ENCODE data around the gene KCNQ1. TPM values are rescaled to one million over a fixed set of nuclear protein-coding genes. Genes with fewer than 3 reads are reported as not detected.
A peak's percentile ranks its signal among the peaks of the same experiment; 100 is the strongest.

KCNQ1 gene
- total RNA-seq, 1 donor from 2014 or later, result 4.8 TPM

DNA sequence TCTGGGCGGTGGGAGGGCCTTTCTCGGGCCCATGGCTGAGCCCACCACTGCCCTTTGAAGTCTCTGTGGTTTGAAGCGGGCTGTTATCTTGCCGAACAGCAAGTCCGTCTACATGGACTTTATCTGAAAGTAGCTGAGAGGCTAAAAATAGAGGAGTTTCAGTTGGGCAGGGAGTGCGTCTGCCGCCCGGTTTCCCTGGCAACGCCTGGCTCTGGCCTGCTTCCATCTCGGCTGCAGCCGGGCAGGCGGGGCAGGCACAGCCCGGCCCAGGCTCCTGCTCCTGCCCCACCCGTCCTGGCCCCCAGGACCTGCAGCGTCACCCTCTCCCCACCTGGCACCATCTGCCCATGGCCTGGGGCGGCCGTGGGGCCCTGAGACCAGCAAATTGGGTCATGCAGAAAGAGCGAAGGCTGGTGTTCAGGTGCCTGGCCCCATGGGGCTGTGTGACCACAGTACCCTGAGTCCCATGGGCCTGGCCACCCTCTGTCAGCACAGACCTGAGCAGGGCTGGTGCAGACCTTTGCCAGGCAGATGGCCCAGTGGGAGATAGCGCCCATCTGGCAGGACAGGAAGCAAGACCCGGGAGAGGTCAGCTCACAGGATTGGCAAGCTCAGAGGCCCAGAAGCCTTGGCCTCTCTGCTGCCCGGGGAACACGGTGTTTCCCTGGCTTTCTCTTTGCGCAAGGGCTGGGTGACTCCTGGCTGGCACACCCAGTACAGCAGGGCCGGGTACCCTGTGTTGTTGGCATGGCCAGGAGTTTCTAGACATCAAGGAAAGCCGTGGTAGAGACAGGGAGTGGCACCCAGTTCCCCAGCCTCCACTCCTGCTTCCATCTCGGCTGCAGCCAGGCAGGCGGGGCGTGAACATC is 334.1 kb downstream of the KCNQ1 start:
- Mint-ChIP-seq H3K9me3 (peaks cover 5% of the 10 kb centered on the region), H3K36me3 (no peaks in the 10 kb centered on the region), H3K27ac (no peak overlapping the region), H3K27me3 (no peaks in the 10 kb centered on the region), H3K4me1 (ENCODE audit: unreplicated experiment) (peaks cover 9% of the 10 kb centered on the region), H3K4me3 (no peak overlapping the region)
- DNase-seq (ENCODE audit: extremely low spot score, unreplicated experiment), result peak; percentile 70
- TF ChIP-seq CTCF (conservative IDR thresholded peaks at IDR 0.05), result no peak

DNA sequence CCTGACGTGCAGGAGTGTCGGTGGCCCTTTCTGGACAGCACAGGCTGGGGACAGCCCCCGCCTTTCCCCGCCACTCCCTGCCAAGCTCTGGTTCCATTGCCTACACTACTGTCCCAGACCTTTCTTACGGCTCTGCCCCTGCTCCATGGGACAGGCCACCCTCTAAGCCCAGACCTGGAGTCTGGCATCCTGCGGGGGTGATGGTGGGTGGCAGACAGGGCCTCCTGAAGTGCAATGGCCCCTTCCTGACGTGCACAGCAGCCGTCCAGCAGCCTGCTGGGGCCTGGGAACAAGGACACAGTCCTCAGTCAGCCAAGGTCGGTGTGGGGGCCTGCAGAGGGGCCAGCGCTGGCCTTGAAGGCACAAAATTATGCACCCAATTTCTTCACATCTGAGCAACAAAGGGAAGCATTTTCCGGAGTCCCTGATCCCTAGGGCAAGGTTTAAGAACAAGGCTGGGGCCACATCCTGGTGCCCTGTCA is 334.7 kb downstream of the KCNQ1 start:
- peaks cover 5% of the 10 kb centered on the region for H3K9me3 Mint-ChIP-seq
- H3K4me3 Mint-ChIP-seq, result no peak overlapping the region
- no peak overlapping the region for H3K27ac Mint-ChIP-seq
- H3K27me3 Mint-ChIP-seq, result no peaks in the 10 kb centered on the region
- H3K4me1 Mint-ChIP-seq (ENCODE audit: unreplicated experiment), result peaks cover 9% of the 10 kb centered on the region
- DNase-seq (ENCODE audit: extremely low spot score, unreplicated experiment), result peak; percentile 63
- no peak for TF ChIP-seq CTCF (conservative IDR thresholded peaks at IDR 0.05)
- H3K36me3 Mint-ChIP-seq, result no peaks in the 10 kb centered on the region

DNA sequence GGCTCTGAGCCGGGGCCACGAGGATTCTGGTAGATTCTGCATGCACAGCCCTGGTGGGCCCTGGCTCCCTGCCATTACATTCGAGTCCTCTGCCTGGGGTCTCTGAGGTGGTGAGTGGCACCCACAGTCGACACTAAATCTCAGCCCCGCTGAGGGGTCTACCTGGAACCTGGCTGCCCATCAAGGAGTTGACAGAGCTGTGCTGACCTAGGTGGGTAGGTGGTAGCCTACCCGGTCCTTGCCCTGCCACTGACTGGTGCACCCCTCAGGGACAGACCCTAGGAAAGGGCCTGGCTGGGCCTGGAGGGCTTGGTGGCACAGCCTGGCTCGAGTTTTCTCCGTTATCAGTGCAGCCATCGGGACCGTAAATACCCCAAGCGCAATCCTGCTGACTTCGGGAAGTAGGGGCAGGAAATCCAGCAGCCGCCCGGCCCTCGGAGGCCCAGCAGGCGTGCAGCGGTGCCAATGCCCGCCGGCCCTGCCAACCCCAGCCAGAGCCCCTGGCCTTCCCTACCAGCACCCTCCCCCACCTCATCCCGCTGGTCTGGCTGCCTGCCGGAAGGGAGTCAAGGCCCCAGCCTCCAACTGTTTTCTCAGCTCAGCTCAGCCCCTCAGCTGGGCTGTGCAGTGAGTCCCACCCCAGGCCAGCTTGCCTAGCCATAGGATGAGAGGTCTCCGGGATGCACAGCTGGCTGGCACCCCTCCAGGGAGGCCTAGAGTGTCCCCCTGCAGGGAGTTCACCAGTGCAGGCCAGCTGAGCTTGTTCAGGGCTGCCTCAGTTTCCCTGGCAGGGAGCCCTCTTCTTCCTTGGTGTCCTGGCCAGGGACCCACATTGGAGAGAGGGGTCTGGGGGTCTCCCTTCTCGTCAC is 335.4 kb downstream of the KCNQ1 start:
- H3K36me3 Mint-ChIP-seq, result no peaks in the 10 kb centered on the region
- H3K9me3 Mint-ChIP-seq, result peaks cover 5% of the 10 kb centered on the region
- H3K4me3 Mint-ChIP-seq, result no peak overlapping the region
- H3K27ac Mint-ChIP-seq, result no peak overlapping the region
- no peaks in the 10 kb centered on the region for H3K27me3 Mint-ChIP-seq
- DNase-seq (ENCODE audit: extremely low spot score, unreplicated experiment), result peak; percentile 65
- TF ChIP-seq CTCF (conservative IDR thresholded peaks at IDR 0.05), result no peak
- H3K4me1 Mint-ChIP-seq (ENCODE audit: unreplicated experiment), result peaks cover 9% of the 10 kb centered on the region

- H3K36me3 Mint-ChIP-seq, result no peaks in the 10 kb centered on the region
- no peaks in the 10 kb centered on the region for H3K27me3 Mint-ChIP-seq
- peaks cover 9% of the 10 kb centered on the region for H3K4me1 Mint-ChIP-seq (ENCODE audit: unreplicated experiment)
- no peak for TF ChIP-seq CTCF (conservative IDR thresholded peaks at IDR 0.05)
- H3K27ac Mint-ChIP-seq, result no peak overlapping the region
- H3K9me3 Mint-ChIP-seq, result peaks cover 5% of the 10 kb centered on the region
- no peak for DNase-seq (ENCODE audit: extremely low spot score, unreplicated experiment)
- H3K4me3 Mint-ChIP-seq, result no peak overlapping the region
Measured at GRCh38 chr11:2780850-2781407, 336.1 kb downstream of the KCNQ1 start.

DNA sequence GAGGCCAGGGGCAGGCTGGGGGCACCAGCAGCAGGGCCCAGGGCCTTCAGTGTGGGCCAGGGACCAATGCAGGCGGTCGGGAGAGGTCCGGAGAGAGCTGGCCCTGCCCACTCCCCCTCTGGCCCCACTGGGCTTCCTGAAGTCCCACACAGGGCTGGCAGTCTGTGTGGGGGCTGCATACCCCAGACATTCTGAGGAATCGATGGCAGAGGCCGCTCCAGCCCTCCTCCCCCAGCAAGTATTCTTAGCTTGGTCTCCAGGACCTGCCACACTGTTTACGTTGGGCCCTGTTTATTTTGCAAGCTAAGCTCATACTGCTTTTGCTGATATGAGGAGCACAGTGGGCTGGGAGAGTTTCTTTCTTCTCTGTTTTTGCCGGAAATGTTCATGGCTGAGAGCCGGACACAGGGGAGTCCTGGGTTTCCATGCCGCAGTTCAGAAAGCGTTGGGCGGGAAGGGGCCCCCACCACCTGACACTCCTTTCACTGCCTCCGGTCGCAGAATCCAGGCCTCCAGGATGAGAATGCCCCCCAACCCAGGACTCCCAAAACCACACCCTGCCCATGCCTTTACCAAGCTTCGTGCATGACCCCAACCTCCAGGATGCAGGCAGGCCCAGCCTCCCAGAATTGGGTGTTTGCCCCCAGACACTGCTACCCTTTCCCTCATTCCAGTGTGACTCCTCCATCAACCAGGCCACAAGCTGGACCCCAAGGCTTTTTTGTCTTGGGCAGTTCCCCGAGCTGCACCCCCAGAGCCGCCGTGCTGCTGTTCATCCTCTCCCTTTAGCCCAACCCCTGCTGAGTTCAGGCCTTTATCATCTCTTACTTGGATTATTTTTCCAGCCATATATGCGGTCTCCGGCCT is 336.8 kb downstream of the KCNQ1 start:
- Mint-ChIP-seq H3K9me3 (peaks cover 11% of the 10 kb centered on the region), H3K4me1 (ENCODE audit: unreplicated experiment) (peaks cover 9% of the 10 kb centered on the region), H3K27me3 (no peaks in the 10 kb centered on the region), H3K27ac (no peak overlapping the region), H3K36me3 (no peaks in the 10 kb centered on the region), H3K4me3 (no peak overlapping the region)
- TF ChIP-seq CTCF (conservative IDR thresholded peaks at IDR 0.05), result no peak
- DNase-seq (ENCODE audit: extremely low spot score, unreplicated experiment), result peak; percentile 55

All from type B pancreatic cell (in vitro differentiated cells).